Measurements from ENCODE around the gene RPL10A. TPM values are rescaled to one million over a fixed set of nuclear protein-coding genes. Genes with fewer than 3 reads are reported as not detected.

Gene RPL10A
- total RNA-seq, 2 experiments from 2014 or later: 1,581 to 2,643 TPM

GRCh38 chr6:35519313-35520015 is 51.3 kb downstream of the RPL10A start:
- Histone ChIP-seq H4K20me1 (ENCODE audit: insufficient read depth, low read length) (no peaks in the 10 kb centered on the region), H3K4me3 (ENCODE audit: low read depth, low read length, poor library complexity, severe bottlenecking) (no peak overlapping the region), H3K9me2 (ENCODE audit: insufficient read depth, low read length) (no peaks in the 10 kb centered on the region), H3K36me3 (ENCODE audit: insufficient read depth, low read length) (no peaks in the 10 kb centered on the region), H3K79me2 (ENCODE audit: insufficient read depth, low read depth, low read length) (no peaks in the 10 kb centered on the region), H3K9me3 (ENCODE audit: low read length) (no peaks in the 10 kb centered on the region), H3K27ac (ENCODE audit: low read depth, low read length, poor library complexity, severe bottlenecking) (no peak overlapping the region), H2AFZ (ENCODE audit: low read length) (no peak overlapping the region), H3K4me1 (ENCODE audit: insufficient read depth, low read length, poor library complexity, severe bottlenecking) (no peaks in the 10 kb centered on the region), H3K4me2 (ENCODE audit: low read length) (no peak overlapping the region)
- no peak for DNase-seq (ENCODE audit: low spot score)
- intact Hi-C loops (cut with micrococcal nuclease; ENCODE audit: unreplicated experiment): loop anchor here (5.0 kb wide), 2 partner anchors 238 to 438 kb away; no protein-coding TSS in a partner anchor
- ChIA-PET POLR2A (no interaction called here), CTCF (ENCODE audit: unreplicated experiment) (no interaction called here)
- BruUV-seq (replicated peaks): no TSS peak
- no peak for TF ChIP-seq CTCF (conservative IDR thresholded peaks at IDR 0.05; ENCODE audit: low read length)
- no peak for TF ChIP-seq EZH2phosphoT487 (IDR thresholded peaks at IDR 0.05; ENCODE audit: borderline replicate concordance, low read depth, low read length)

Small RNA genes within 50 kb of the gene (microRNA-seq; reads per million reads assigned to microRNA genes)
- gene MIR7111 (ENCODE audit: borderline replicate concordance): not detected

Small RNA genes within 50 kb of the gene (small RNA-seq; reads per million reads assigned to genes)
- gene MIR7111: not detected

Other genes with a start within 250 kb of the RPL10A start
- gene ZNF76, start 208.7 kb upstream of the RPL10A start, total RNA-seq (2014; rRNA removed; shearing (Covaris generic)): 29.6 and 31.0 TPM in 2 replicates
- 59.5 and 65.4 TPM in 2 replicates for gene ZNF76, start 208.7 kb upstream of the RPL10A start, total RNA-seq (2022)
- gene DEF6, start 170.6 kb upstream of the RPL10A start, total RNA-seq (2014; rRNA removed; shearing (Covaris generic)): 56.8 and 60.0 TPM in 2 replicates
- gene DEF6, start 170.6 kb upstream of the RPL10A start, total RNA-seq (2022): 53.7 and 53.8 TPM in 2 replicates
- 4.6 and 6.1 TPM in 2 replicates for gene PPARD, start 125.8 kb upstream of the RPL10A start, total RNA-seq (2014; rRNA removed; shearing (Covaris generic))
- gene PPARD, start 125.8 kb upstream of the RPL10A start, total RNA-seq (2022): 11.9 and 13.1 TPM in 2 replicates
- gene FANCE, start 16.1 kb upstream of the RPL10A start, total RNA-seq (2014; rRNA removed; shearing (Covaris generic)): 12.4 and 14.4 TPM in 2 replicates
- gene FANCE, start 16.1 kb upstream of the RPL10A start, total RNA-seq (2022): 17.4 and 19.9 TPM in 2 replicates
- not detected in 2 replicates for gene TEAD3, start 28.7 kb downstream of the RPL10A start, total RNA-seq (2014; rRNA removed; shearing (Covaris generic))
- not detected in 2 replicates for gene TEAD3, start 28.7 kb downstream of the RPL10A start, total RNA-seq (2022)
- not detected in 2 replicates for gene TULP1, start 44.5 kb downstream of the RPL10A start, total RNA-seq (2014; rRNA removed; shearing (Covaris generic))
- not detected in 2 replicates for gene TULP1, start 44.5 kb downstream of the RPL10A start, total RNA-seq (2022)
- gene FKBP5, start 220.5 kb downstream of the RPL10A start, total RNA-seq (2014; rRNA removed; shearing (Covaris generic)): 42.5 and 43.2 TPM in 2 replicates
- gene FKBP5, start 220.5 kb downstream of the RPL10A start, total RNA-seq (2022): 79.1 and 81.4 TPM in 2 replicates